ENCODE results near the gene NMT1.

DNA sequence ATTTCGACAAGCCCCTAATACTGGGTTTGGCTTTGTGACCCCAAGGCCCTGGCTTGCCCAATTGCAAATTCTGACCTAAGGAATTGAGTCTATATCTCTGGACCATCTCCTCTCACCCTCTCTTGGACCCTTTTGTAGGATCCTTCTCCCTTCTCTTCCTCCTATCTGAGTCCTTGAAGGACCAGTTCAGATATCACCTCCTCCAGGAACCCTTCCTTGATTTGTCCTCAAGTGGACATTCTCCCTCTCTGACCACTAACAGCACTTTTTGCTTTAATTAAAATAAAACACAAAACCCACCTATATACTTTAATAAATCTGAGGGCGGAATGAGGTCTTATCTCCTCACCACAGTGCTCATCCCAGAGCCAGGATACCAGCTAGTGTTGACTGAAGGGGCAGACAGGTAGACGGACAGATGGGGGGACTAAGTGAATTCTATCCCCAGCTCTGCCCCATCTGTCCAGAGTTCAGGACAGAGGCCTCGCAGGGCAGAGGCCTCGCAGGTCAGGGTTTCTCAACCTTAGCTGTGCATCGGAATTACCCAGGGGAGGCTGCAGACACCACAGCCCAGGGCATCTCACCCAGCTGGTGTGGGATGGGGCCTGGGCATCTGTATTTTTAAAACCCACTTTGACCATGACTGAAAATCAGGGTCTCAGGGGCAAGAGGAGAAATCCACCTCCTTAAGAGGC, 62.1 kb downstream of the NMT1 start:
- TF ChIP-seq, protein P1, sequence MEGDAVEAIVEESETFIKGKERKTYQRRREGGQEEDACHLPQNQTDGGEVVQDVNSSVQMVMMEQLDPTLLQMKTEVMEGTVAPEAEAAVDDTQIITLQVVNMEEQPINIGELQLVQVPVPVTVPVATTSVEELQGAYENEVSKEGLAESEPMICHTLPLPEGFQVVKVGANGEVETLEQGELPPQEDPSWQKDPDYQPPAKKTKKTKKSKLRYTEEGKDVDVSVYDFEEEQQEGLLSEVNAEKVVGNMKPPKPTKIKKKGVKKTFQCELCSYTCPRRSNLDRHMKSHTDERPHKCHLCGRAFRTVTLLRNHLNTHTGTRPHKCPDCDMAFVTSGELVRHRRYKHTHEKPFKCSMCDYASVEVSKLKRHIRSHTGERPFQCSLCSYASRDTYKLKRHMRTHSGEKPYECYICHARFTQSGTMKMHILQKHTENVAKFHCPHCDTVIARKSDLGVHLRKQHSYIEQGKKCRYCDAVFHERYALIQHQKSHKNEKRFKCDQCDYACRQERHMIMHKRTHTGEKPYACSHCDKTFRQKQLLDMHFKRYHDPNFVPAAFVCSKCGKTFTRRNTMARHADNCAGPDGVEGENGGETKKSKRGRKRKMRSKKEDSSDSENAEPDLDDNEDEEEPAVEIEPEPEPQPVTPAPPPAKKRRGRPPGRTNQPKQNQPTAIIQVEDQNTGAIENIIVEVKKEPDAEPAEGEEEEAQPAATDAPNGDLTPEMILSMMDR (IDR thresholded peaks at IDR 0.05; ENCODE audit: low read depth, low read length, missing input control) = no peak
- TF ChIP-seq HNF4A (conservative IDR thresholded peaks at IDR 0.05) = no peak
- TF ChIP-seq RXRA (IDR thresholded peaks at IDR 0.05) = no peak
- no peak for TF ChIP-seq RAD21 (IDR thresholded peaks at IDR 0.05)
- TF ChIP-seq YY1 (IDR thresholded peaks at IDR 0.05) = no peak
- TF ChIP-seq GABPA (IDR thresholded peaks at IDR 0.05 in 1 of 2, conservative IDR thresholded peaks at IDR 0.05 in 1 of 2) = no peak
- TF ChIP-seq, protein P2, sequence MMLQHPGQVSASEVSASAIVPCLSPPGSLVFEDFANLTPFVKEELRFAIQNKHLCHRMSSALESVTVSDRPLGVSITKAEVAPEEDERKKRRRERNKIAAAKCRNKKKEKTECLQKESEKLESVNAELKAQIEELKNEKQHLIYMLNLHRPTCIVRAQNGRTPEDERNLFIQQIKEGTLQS (IDR thresholded peaks at IDR 0.05) = no peak
- no peak for TF ChIP-seq EGR1 (IDR thresholded peaks at IDR 0.05; ENCODE audit: low read depth in 2 of 2)
- TF ChIP-seq, protein P3, sequence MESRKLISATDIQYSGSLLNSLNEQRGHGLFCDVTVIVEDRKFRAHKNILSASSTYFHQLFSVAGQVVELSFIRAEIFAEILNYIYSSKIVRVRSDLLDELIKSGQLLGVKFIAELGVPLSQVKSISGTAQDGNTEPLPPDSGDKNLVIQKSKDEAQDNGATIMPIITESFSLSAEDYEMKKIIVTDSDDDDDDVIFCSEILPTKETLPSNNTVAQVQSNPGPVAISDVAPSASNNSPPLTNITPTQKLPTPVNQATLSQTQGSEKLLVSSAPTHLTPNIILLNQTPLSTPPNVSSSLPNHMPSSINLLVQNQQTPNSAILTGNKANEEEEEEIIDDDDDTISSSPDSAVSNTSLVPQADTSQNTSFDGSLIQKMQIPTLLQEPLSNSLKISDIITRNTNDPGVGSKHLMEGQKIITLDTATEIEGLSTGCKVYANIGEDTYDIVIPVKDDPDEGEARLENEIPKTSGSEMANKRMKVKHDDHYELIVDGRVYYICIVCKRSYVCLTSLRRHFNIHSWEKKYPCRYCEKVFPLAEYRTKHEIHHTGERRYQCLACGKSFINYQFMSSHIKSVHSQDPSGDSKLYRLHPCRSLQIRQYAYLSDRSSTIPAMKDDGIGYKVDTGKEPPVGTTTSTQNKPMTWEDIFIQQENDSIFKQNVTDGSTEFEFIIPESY (IDR thresholded peaks at IDR 0.05) = no peak
- TF ChIP-seq, protein P4, sequence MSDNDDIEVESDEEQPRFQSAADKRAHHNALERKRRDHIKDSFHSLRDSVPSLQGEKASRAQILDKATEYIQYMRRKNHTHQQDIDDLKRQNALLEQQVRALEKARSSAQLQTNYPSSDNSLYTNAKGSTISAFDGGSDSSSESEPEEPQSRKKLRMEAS (IDR thresholded peaks at IDR 0.05) = no peak
- TF ChIP-seq, protein P5, sequence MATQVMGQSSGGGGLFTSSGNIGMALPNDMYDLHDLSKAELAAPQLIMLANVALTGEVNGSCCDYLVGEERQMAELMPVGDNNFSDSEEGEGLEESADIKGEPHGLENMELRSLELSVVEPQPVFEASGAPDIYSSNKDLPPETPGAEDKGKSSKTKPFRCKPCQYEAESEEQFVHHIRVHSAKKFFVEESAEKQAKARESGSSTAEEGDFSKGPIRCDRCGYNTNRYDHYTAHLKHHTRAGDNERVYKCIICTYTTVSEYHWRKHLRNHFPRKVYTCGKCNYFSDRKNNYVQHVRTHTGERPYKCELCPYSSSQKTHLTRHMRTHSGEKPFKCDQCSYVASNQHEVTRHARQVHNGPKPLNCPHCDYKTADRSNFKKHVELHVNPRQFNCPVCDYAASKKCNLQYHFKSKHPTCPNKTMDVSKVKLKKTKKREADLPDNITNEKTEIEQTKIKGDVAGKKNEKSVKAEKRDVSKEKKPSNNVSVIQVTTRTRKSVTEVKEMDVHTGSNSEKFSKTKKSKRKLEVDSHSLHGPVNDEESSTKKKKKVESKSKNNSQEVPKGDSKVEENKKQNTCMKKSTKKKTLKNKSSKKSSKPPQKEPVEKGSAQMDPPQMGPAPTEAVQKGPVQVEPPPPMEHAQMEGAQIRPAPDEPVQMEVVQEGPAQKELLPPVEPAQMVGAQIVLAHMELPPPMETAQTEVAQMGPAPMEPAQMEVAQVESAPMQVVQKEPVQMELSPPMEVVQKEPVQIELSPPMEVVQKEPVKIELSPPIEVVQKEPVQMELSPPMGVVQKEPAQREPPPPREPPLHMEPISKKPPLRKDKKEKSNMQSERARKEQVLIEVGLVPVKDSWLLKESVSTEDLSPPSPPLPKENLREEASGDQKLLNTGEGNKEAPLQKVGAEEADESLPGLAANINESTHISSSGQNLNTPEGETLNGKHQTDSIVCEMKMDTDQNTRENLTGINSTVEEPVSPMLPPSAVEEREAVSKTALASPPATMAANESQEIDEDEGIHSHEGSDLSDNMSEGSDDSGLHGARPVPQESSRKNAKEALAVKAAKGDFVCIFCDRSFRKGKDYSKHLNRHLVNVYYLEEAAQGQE (IDR thresholded peaks at IDR 0.05) = no peak
- TF ChIP-seq TAF1 (conservative IDR thresholded peaks at IDR 0.05) = no peak
